GM12878 (cell line): ENCODE results near the gene ZBTB16. TPM values are rescaled to one million over a fixed set of nuclear protein-coding genes. Genes with fewer than 3 reads are reported as not detected.

Experiments used
- ATAC-seq: fragments of 200-7000 bp; cut with Tn5 transposase; 3 replicates; pipeline ENCODE4 v1.9.1; 2020; ENCODE audit warnings: mild to moderate bottlenecking, moderate library complexity
- BruUV-seq: library from RNA; stranded (reverse); fragments of 400-500 nt; replicated peaks from 2 replicates; lab custom pipeline; 2021; lab: Mats Ljungman, UMichigan
- CTCF ChIA-PET: fragments of 300-600 bp; sonication (Branson Sonifier 250); formaldehyde crosslinking; extraction: SDS; loops from one replicate; lab custom pipeline; 2021; ENCODE audit warnings: inconsistent platforms; lab: Yijun Ruan, JAX
- POLR2A ChIA-PET: fragments of 350-600 bp; formaldehyde crosslinking; extraction: SDS; loops from one replicate; lab custom pipeline; 2021; ENCODE audit warnings: inconsistent platforms; lab: Charles Lee
- RAD21 ChIA-PET: fragments of 300-600 bp; sonication (Branson Sonifier 250); formaldehyde crosslinking; loops from one replicate; lab custom pipeline; 2023; ENCODE audit warnings: antibody characterized with exemption; ENCODE audit not compliant: unreplicated experiment; lab: Charles Lee
- SMC1A ChIA-PET: fragments of 300-600 bp; sonication (Branson Sonifier 250); formaldehyde crosslinking; loops from one replicate; lab custom pipeline; 2023; ENCODE audit not compliant: unreplicated experiment, uncharacterized antibody; lab: Charles Lee
- DNase-seq: peaks from one replicate; pipeline ENCODE4 v3.0.0-alpha.2; 2011; ENCODE audit warnings: low read depth, low spot score
- FAIRE-seq: peaks from 3 replicates; lab custom pipeline; 2011; peaks lifted over from hg19 to GRCh38; lab: Jason Lieb, UNC
- H2AFZ ChIP-seq: 2 replicates; pipeline ENCODE4 v1.6.0; 2011; ENCODE audit warnings: low read depth, low read length, control low read depth; ENCODE audit not compliant: control insufficient read depth
- H3K27ac ChIP-seq: 2 replicates; pipeline ENCODE4 v1.5.1; 2011; ENCODE audit warnings: control low read depth; ENCODE audit not compliant: control insufficient read depth, insufficient read depth
- H3K27me3 ChIP-seq, 2 experiments: replicated peaks in 1 of 2; 2 replicates each; pipeline versions ENCODE4 v1.6.0 to v1.6.1; 2011; ENCODE audit warnings: low read length in 1 of 2; ENCODE audit not compliant: control insufficient read depth in 2 of 2, insufficient read depth in 2 of 2
- H3K36me3 ChIP-seq, 2 experiments: 2 replicates each; pipeline ENCODE4 v1.5.1; 2011; ENCODE audit warnings: low read length in 1 of 2; ENCODE audit not compliant: control insufficient read depth in 2 of 2, insufficient read depth in 2 of 2
- H3K4me1 ChIP-seq: 2 replicates; pipeline ENCODE4 v1.6.1; 2011; ENCODE audit warnings: mild to moderate bottlenecking, low read length, moderate library complexity, mixed read lengths; ENCODE audit not compliant: control insufficient read depth, insufficient read depth
- H3K4me2 ChIP-seq: 2 replicates; pipeline ENCODE4 v1.6.0; 2011; ENCODE audit warnings: control low read depth; ENCODE audit not compliant: control insufficient read depth, insufficient read depth
- H3K4me3 ChIP-seq: fragments of 200-600 bp; sonication (generic); 2 replicates; pipeline ENCODE4 v1.5.1; 2016
- H3K79me2 ChIP-seq: 2 replicates; pipeline ENCODE4 v1.6.0; 2011; ENCODE audit warnings: low read length; ENCODE audit not compliant: control insufficient read depth, insufficient read depth
- H3K9ac ChIP-seq: 2 replicates; pipeline ENCODE4 v1.8.0; 2011; ENCODE audit warnings: low read length, control low read depth, mixed read lengths; ENCODE audit not compliant: control insufficient read depth, insufficient read depth
- H3K9me3 ChIP-seq: replicated peaks from 3 replicates; pipeline ENCODE4 v1.5.1; 2011; ENCODE audit warnings: mild to moderate bottlenecking, low read length; ENCODE audit not compliant: control insufficient read depth, insufficient read depth
- H4K20me1 ChIP-seq: 2 replicates; pipeline ENCODE4 v1.6.0; 2011; ENCODE audit not compliant: control insufficient read depth, insufficient read depth
- BCL11A ChIP-seq: IDR thresholded peaks from 2 replicates; pipeline ENCODE4 v1.6.1; 2011; ENCODE audit warnings: low read depth, low read length
- BMI1 ChIP-seq: fragments of 450-650 bp; IDR thresholded peaks from 2 replicates; pipeline ENCODE4 v1.6.1; 2016; ENCODE audit warnings: mild to moderate bottlenecking, moderate library complexity, borderline replicate concordance
- CBX3 ChIP-seq: fragments of 200-600 bp; sonication (generic); IDR thresholded peaks from 2 replicates; pipeline ENCODE4 v1.6.1; 2016; ENCODE audit warnings: low read depth, borderline replicate concordance
- CHD1 ChIP-seq: IDR thresholded peaks from 2 replicates; pipeline ENCODE4 v1.6.1; 2012; ENCODE audit warnings: low read depth, low read length, improper control_type of control experiment
- ETV6 ChIP-seq, 2 experiments: fragments of 450-650 bp in 1 of 2; IDR thresholded peaks in 1 of 2; conservative IDR thresholded peaks in 1 of 2; 2 replicates each; pipeline ENCODE4 v1.6.1; 2014; ENCODE audit warnings: antibody characterized with exemption in 1 of 2, borderline replicate concordance in 1 of 2, low read depth in 1 of 2, mild to moderate bottlenecking in 1 of 2, moderate library complexity in 1 of 2
- MYC ChIP-seq: IDR thresholded peaks from 2 replicates; pipeline ENCODE4 v1.6.1; 2011; ENCODE audit warnings: mild to moderate bottlenecking, low read length, moderate library complexity, inconsistent platforms; ENCODE audit not compliant: insufficient read depth, insufficient replicate concordance, insufficient read length, severe bottlenecking
- NFYA ChIP-seq: IDR thresholded peaks from 2 replicates; pipeline ENCODE4 v1.6.1; 2011; ENCODE audit warnings: low read depth, mild to moderate bottlenecking, low read length, improper control_type of control experiment, borderline replicate concordance
- NR2F1 ChIP-seq: fragments of 450-650 bp; conservative IDR thresholded peaks from 2 replicates; pipeline ENCODE4 v1.6.1; 2017; ENCODE audit warnings: mild to moderate bottlenecking
- PML ChIP-seq: IDR thresholded peaks from 2 replicates; pipeline ENCODE4 v1.6.1; 2012; ENCODE audit warnings: low read length, inconsistent platforms
- POU2F2 ChIP-seq: IDR thresholded peaks from 3 replicates; pipeline ENCODE4 v1.6.1; 2011; ENCODE audit warnings: low read depth, mild to moderate bottlenecking, low read length, borderline replicate concordance
- SMARCA5 ChIP-seq: fragments of 450-650 bp; IDR thresholded peaks from 2 replicates; pipeline ENCODE4 v1.6.1; 2017; ENCODE audit warnings: mild to moderate bottlenecking
- SP1 ChIP-seq: IDR thresholded peaks from one replicate; pipeline ENCODE4 v1.6.1; 2011; ENCODE audit warnings: low read depth, low read length
- STAT1 ChIP-seq: fragments of 450-650 bp; conservative IDR thresholded peaks from 2 replicates; pipeline ENCODE4 v1.6.1; 2014; ENCODE audit warnings: antibody characterized with exemption, mild to moderate bottlenecking
- WGBS: methylation state at CpG from one replicate; pipeline ENCODE4 v1.1.6; 2016; ENCODE audit warnings: low lambda C conversion rate; ENCODE audit not compliant: insufficient replicate concordance, insufficient coverage; ENCODE audit errors: missing lambda C conversion rate; 5-methylcytosine and 5-hydroxymethylcytosine counted together
- in situ Hi-C: fragments of 300-500 bp; cut with MboI; formaldehyde crosslinking; loops from 9 replicates; pipeline ENCODE4 v1.14.3; 2018; ENCODE audit warnings: mixed read lengths
- intact Hi-C: fragments of 100-400 bp; cut with micrococcal nuclease; formaldehyde crosslinking; loops from one replicate; pipeline ENCODE4 v1.14.2; 2022; ENCODE audit not compliant: unreplicated experiment
- polyA plus RNA-seq, 11 experiments: library from polyadenylated mRNA; depleted of rRNA in 4 of 11; unstranded in 6 of 11; stranded (reverse) in 5 of 11; fragments of >200 nt; fragmentation: Nextera tagmentation in 4 of 11; fragmentation: Illumina TruSeq in 1 of 11; extraction: Ambion mirVana in 4 of 11; extraction: Trizol in 1 of 11; gene quantifications; 1 replicate in 1 of 11; 2 replicates in 10 of 11; pipeline versions ENCODE4 v1.2.1 to v1.2.3, GENCODE V29; 2011 to 2016; ENCODE audit warnings: inconsistent platforms in 2 of 11, missing spikeins in 2 of 11, low read depth in 1 of 11
- total RNA-seq, 4 experiments: library from RNA; depleted of rRNA in 3 of 4; stranded (reverse); fragments of >200 nt in 3 of 4; fragmentation: Illumina TruSeq in 1 of 4; extraction: Trizol in 1 of 4; gene quantifications; 2 replicates each; pipeline versions ENCODE4 v1.2.1 to v1.2.3, GENCODE V29; 2013 to 2021
- TF ChIP-seq, protein P1 (sequence below): fragments of 450-650 bp; IDR thresholded peaks from 2 replicates; pipeline ENCODE4 v1.6.1; 2018; ENCODE audit warnings: borderline replicate concordance, mild to moderate bottlenecking; ENCODE audit not compliant: partially characterized antibody

ZBTB16 gene
- total and polyA plus RNA-seq, 10 of the 15 experiments (the other 5 are each of a cell fraction or from before 2014, with no cell fraction given) = 0.38 TPM; not detected in 9

DNA sequence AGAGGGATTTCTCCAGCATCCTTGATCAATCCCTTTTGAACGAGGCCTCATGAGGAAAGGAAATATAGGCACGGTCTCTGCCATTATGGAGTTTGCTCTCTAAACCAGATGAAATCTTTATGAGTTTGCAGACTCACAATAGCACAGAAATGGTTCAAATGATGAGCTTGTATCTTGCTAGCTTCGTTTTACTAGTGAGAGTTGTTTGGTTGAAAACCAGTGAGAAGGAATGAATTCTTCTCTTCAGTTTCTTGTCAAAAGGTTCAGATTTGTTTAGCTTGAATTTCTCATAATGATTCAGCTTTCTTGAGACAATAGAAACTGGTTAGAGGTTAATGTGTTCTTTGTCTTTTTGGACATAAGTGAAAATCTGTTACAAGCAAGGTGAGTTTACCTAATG, 92.7 kb downstream of the ZBTB16 start:
- SMC1A ChIA-PET = interaction anchor here (0.7 kb wide), 1 partner anchor 11 kb away, joined by 3 read pairs; no protein-coding TSS in a partner anchor
- TF ChIP-seq BCL11A (no peak), SP1 (no peak), CBX3 (no peak), POU2F2 (no peak), PML (no peak), CHD1 (no peak), BMI1 (no peak), NFYA (no peak), ETV6 (conservative IDR thresholded peaks at IDR 0.05 in 1 of 2, IDR thresholded peaks at IDR 0.05 in 1 of 2; ENCODE audit: borderline replicate concordance in 1 of 2, low read depth in 1 of 2) (no peak)
- TF ChIP-seq, all 136 proteins: peak for 0
- Histone ChIP-seq H3K79me2 (no peaks in the 10 kb centered on the region), H2AFZ (no peak overlapping the region), H3K9me3 (no peaks in the 10 kb centered on the region), H3K36me3 (no peaks in the 10 kb centered on the region), H4K20me1 (no peaks in the 10 kb centered on the region), H3K27ac (no peak overlapping the region), H3K4me3 (no peak overlapping the region), H3K27me3 (peaks cover 0 to under 1% of the 10 kb centered on the region in 2 experiments; a peak in 1 of 4 replicates), H3K4me1 (no peaks in the 10 kb centered on the region), H3K4me2 (no peak overlapping the region), H3K9ac (no peak overlapping the region)
- POLR2A ChIA-PET = no interaction called here
- CTCF ChIA-PET = no interaction called here
- in situ Hi-C loops = no loop called here
- DNase-seq (no peak), FAIRE-seq (no peak), ATAC-seq (no peak)
- intact Hi-C loops = loop anchor here (5.0 kb wide), 1 partner anchor 50 kb away; no protein-coding TSS in a partner anchor
- RAD21 ChIA-PET = no interaction called here
- 2% methylated on average over 3 of the region's 3 CpGs for WGBS
- BruUV-seq = no TSS peak

- POLR2A ChIA-PET = no interaction called here
- no peaks in the 10 kb centered on the region for H4K20me1 ChIP-seq
- CTCF ChIA-PET = no interaction called here
- TF ChIP-seq, protein P1, sequence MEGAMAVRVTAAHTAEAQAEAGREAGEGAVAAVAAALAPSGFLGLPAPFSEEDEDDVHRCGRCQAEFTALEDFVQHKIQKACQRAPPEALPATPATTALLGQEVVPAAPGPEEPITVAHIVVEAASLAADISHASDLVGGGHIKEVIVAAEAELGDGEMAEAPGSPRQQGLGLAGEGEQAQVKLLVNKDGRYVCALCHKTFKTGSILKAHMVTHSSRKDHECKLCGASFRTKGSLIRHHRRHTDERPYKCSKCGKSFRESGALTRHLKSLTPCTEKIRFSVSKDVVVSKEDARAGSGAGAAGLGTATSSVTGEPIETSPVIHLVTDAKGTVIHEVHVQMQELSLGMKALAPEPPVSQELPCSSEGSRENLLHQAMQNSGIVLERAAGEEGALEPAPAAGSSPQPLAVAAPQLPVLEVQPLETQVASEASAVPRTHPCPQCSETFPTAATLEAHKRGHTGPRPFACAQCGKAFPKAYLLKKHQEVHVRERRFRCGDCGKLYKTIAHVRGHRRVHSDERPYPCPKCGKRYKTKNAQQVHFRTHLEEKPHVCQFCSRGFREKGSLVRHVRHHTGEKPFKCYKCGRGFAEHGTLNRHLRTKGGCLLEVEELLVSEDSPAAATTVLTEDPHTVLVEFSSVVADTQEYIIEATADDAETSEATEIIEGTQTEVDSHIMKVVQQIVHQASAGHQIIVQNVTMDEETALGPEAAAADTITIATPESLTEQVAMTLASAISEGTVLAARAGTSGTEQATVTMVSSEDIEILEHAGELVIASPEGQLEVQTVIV = no peak
- TF ChIP-seq SMARCA5 = no peak
- no peak for TF ChIP-seq MYC
- no peak for TF ChIP-seq STAT1
- TF ChIP-seq ETV6 (conservative IDR thresholded peaks at IDR 0.05 in 1 of 2, IDR thresholded peaks at IDR 0.05 in 1 of 2; ENCODE audit: borderline replicate concordance in 1 of 2, low read depth in 1 of 2) = no peak
- TF ChIP-seq NR2F1 = no peak
- no peak for TF ChIP-seq BCL11A
Observed at GRCh38 chr11:114152785-114153184, 93.3 kb downstream of the ZBTB16 start.

More at GRCh38 chr11:114152785-114153184, 93.3 kb downstream of the ZBTB16 start:
- WGBS = 0% methylated on average over 2 of the region's 2 CpGs
- BruUV-seq = no TSS peak
- Histone ChIP-seq H3K79me2 (no peaks in the 10 kb centered on the region), H3K9ac (no peak overlapping the region), H3K9me3 (no peaks in the 10 kb centered on the region), H3K27me3 (no peaks in the 10 kb centered on the region; a peak in 1 of 4 replicates), H3K4me1 (no peaks in the 10 kb centered on the region), H2AFZ (no peak overlapping the region), H3K4me2 (no peak overlapping the region), H3K36me3 (no peaks in the 10 kb centered on the region), H3K27ac (no peak overlapping the region), H3K4me3 (no peak overlapping the region)
- DNase-seq (no peak), FAIRE-seq (no peak), ATAC-seq (no peak)
- SMC1A ChIA-PET = no interaction called here
- RAD21 ChIA-PET = no interaction called here
- in situ Hi-C loops (no loop called here), intact Hi-C loops (loop anchor here (5.0 kb wide), 1 partner anchor 50 kb away; no protein-coding TSS in a partner anchor)
